ENCODE results near the gene ECI1. TPM values are rescaled to one million over a fixed set of nuclear protein-coding genes. Genes with fewer than 3 reads are reported as not detected.

ECI1 gene
- total and polyA plus RNA-seq, 9 donors = 44.4 to 81.7 (median 59.3) TPM

Other genes starting within 250 kb of the ECI1 start
- gene ZNF598, start 241.8 kb downstream of the ECI1 start, total RNA-seq = 6.6 TPM
- gene ZNF598, start 241.8 kb downstream of the ECI1 start, polyA plus RNA-seq (ENCODE audit: insufficient read depth in 1 of 8, insufficient read length in 8 of 8, low replicate concordance in 1 of 8) = 10 to 100 TPM; 21.2 to 28.6 (median 23.6) TPM
- gene NPW, start 231.8 kb downstream of the ECI1 start, total RNA-seq = 0.80 TPM
- gene NPW, start 231.8 kb downstream of the ECI1 start, polyA plus RNA-seq (ENCODE audit: insufficient read depth in 1 of 8, insufficient read length in 8 of 8, low replicate concordance in 1 of 8) = 1 to 10 TPM in 7 of 8 donors, under 1 TPM in 1; 0.57 to 5.4 (median 2.6) TPM
- gene NHERF2, start 224.7 kb downstream of the ECI1 start, total RNA-seq = 22.1 TPM
- gene NHERF2, start 224.7 kb downstream of the ECI1 start, polyA plus RNA-seq (ENCODE audit: insufficient read depth in 1 of 8, insufficient read length in 8 of 8, low replicate concordance in 1 of 8) = 10 to 100 TPM; 34.5 to 60.6 (median 45.6) TPM
- 20.2 TPM for gene NTHL1, start 203.8 kb downstream of the ECI1 start, total RNA-seq
- 10 to 100 TPM; 11.5 to 18.1 (median 14.0) TPM for gene NTHL1, start 203.8 kb downstream of the ECI1 start, polyA plus RNA-seq (ENCODE audit: insufficient read depth in 1 of 8, insufficient read length in 8 of 8, low replicate concordance in 1 of 8)
- 31.8 TPM for gene TSC2, start 203.6 kb downstream of the ECI1 start, total RNA-seq
- gene TSC2, start 203.6 kb downstream of the ECI1 start, polyA plus RNA-seq (ENCODE audit: insufficient read depth in 1 of 8, insufficient read length in 8 of 8, low replicate concordance in 1 of 8) = 100 to 1,000 TPM in 3 of 8 donors, 10 to 100 TPM in 5; 57.6 to 109 (median 84.6) TPM
- gene PKD1, start 115.7 kb downstream of the ECI1 start, total RNA-seq = 63.3 TPM
- 100 to 1,000 TPM; 120 to 183 (median 156) TPM for gene PKD1, start 115.7 kb downstream of the ECI1 start, polyA plus RNA-seq (ENCODE audit: insufficient read depth in 1 of 8, insufficient read length in 8 of 8, low replicate concordance in 1 of 8)
- 0.40 TPM for gene RAB26, start 103.0 kb downstream of the ECI1 start, total RNA-seq
- gene RAB26, start 103.0 kb downstream of the ECI1 start, polyA plus RNA-seq (ENCODE audit: insufficient read depth in 1 of 8, insufficient read length in 8 of 8, low replicate concordance in 1 of 8) = 1 to 10 TPM in 4 of 8 donors, under 1 TPM in 4; 0.27 to 3.4 (median 0.86) TPM
- 29.0 TPM for gene TRAF7, start 95.8 kb downstream of the ECI1 start, total RNA-seq
- gene TRAF7, start 95.8 kb downstream of the ECI1 start, polyA plus RNA-seq (ENCODE audit: insufficient read depth in 1 of 8, insufficient read length in 8 of 8, low replicate concordance in 1 of 8) = 10 to 100 TPM; 32.6 to 52.6 (median 47.6) TPM
- gene CASKIN1, start 55.0 kb downstream of the ECI1 start, total RNA-seq = 0.75 TPM
- 1 to 10 TPM in 7 of 8 donors, under 1 TPM in 1; 0.94 to 2.4 (median 1.9) TPM for gene CASKIN1, start 55.0 kb downstream of the ECI1 start, polyA plus RNA-seq (ENCODE audit: insufficient read depth in 1 of 8, insufficient read length in 8 of 8, low replicate concordance in 1 of 8)
- gene MLST8, start 46.1 kb downstream of the ECI1 start, total RNA-seq = 13.7 TPM
- 10 to 100 TPM; 30.6 to 38.2 (median 34.5) TPM for gene MLST8, start 46.1 kb downstream of the ECI1 start, polyA plus RNA-seq (ENCODE audit: insufficient read depth in 1 of 8, insufficient read length in 8 of 8, low replicate concordance in 1 of 8)
- gene BRICD5, start 40.7 kb downstream of the ECI1 start, total RNA-seq = 5.8 TPM
- 10 to 100 TPM in 2 of 8 donors, 1 to 10 TPM in 6; 3.9 to 11.0 (median 7.6) TPM for gene BRICD5, start 40.7 kb downstream of the ECI1 start, polyA plus RNA-seq (ENCODE audit: insufficient read depth in 1 of 8, insufficient read length in 8 of 8, low replicate concordance in 1 of 8)
- 12.2 TPM for gene PGP, start 36.7 kb downstream of the ECI1 start, total RNA-seq
- gene PGP, start 36.7 kb downstream of the ECI1 start, polyA plus RNA-seq (ENCODE audit: insufficient read depth in 1 of 8, insufficient read length in 8 of 8, low replicate concordance in 1 of 8) = 10 to 100 TPM; 11.8 to 18.1 (median 16.9) TPM
- 18.6 TPM for gene E4F1, start 28.0 kb downstream of the ECI1 start, total RNA-seq
- 10 to 100 TPM; 14.2 to 19.3 (median 17.3) TPM for gene E4F1, start 28.0 kb downstream of the ECI1 start, polyA plus RNA-seq (ENCODE audit: insufficient read depth in 1 of 8, insufficient read length in 8 of 8, low replicate concordance in 1 of 8)
- gene DNASE1L2, start 15.1 kb downstream of the ECI1 start, total RNA-seq = 0.89 TPM
- 1 to 10 TPM in 1 of 8 donors, under 1 TPM in 7; 0.60 to 1.2 (median 0.84) TPM for gene DNASE1L2, start 15.1 kb downstream of the ECI1 start, polyA plus RNA-seq (ENCODE audit: insufficient read depth in 1 of 8, insufficient read length in 8 of 8, low replicate concordance in 1 of 8)
- gene RNPS1, start 16.5 kb upstream of the ECI1 start, total RNA-seq = 80.7 TPM
- 100 to 1,000 TPM; 169 to 198 (median 188) TPM for gene RNPS1, start 16.5 kb upstream of the ECI1 start, polyA plus RNA-seq (ENCODE audit: insufficient read depth in 1 of 8, insufficient read length in 8 of 8, low replicate concordance in 1 of 8)
- gene ABCA3, start 89.1 kb upstream of the ECI1 start, total RNA-seq = 7.5 TPM
- 10 to 100 TPM; 11.5 to 17.6 (median 15.9) TPM for gene ABCA3, start 89.1 kb upstream of the ECI1 start, polyA plus RNA-seq (ENCODE audit: insufficient read depth in 1 of 8, insufficient read length in 8 of 8, low replicate concordance in 1 of 8)
- 7.3 TPM for gene CCNF, start 177.9 kb upstream of the ECI1 start, total RNA-seq
- gene CCNF, start 177.9 kb upstream of the ECI1 start, polyA plus RNA-seq (ENCODE audit: insufficient read depth in 1 of 8, insufficient read length in 8 of 8, low replicate concordance in 1 of 8) = 1 to 10 TPM; 5.3 to 9.1 (median 8.0) TPM
- 5.3 TPM for gene TEDC2, start 208.5 kb upstream of the ECI1 start, total RNA-seq
- gene TEDC2, start 208.5 kb upstream of the ECI1 start, polyA plus RNA-seq (ENCODE audit: insufficient read depth in 1 of 8, insufficient read length in 8 of 8, low replicate concordance in 1 of 8) = 1 to 10 TPM; 4.4 to 6.6 (median 5.4) TPM
- 3.4 TPM for gene NTN3, start 219.7 kb upstream of the ECI1 start, total RNA-seq
- 1 to 10 TPM; 1.7 to 4.0 (median 2.6) TPM for gene NTN3, start 219.7 kb upstream of the ECI1 start, polyA plus RNA-seq (ENCODE audit: insufficient read depth in 1 of 8, insufficient read length in 8 of 8, low replicate concordance in 1 of 8)
- gene TBC1D24, start 223.5 kb upstream of the ECI1 start, total RNA-seq = 17.3 TPM
- 10 to 100 TPM; 13.7 to 23.0 (median 19.6) TPM for gene TBC1D24, start 223.5 kb upstream of the ECI1 start, polyA plus RNA-seq (ENCODE audit: insufficient read depth in 1 of 8, insufficient read length in 8 of 8, low replicate concordance in 1 of 8)

Data from muscle of leg (tissue), 9 donors.